Activated CD8-positive, alpha-beta memory T cell treated with anti-CD3 and anti-CD28 coated beads, Interleukin-2, amount 10 ng/mL, durations not matched to agents 7 days and 5 days (primary cell): ENCODE data around the gene SEPTIN12. TPM values are rescaled to one million over a fixed set of nuclear protein-coding genes. Genes with fewer than 3 reads are reported as not detected.

Experiments used
- ATAC-seq: fragments of 150-1000 bp; cut with Tn5 transposase; one replicate; pipeline ENCODE4 v1.10.0; 2021; ENCODE audit warnings: moderate library complexity
- CTCF ChIA-PET: fragments of 350-600 bp; sonication (Branson Sonifier 250); formaldehyde crosslinking; loops from one replicate; lab custom pipeline; 2021; ENCODE audit warnings: antibody characterized with exemption; lab: Charles Lee
- DNase-seq: peaks from one replicate; pipeline ENCODE4 v3.0.0-alpha.2; 2020
- H3K27ac Mint-ChIP-seq: one replicate; pipeline ENCODE4 v1.8.0; 2021; ENCODE audit warnings: mild to moderate bottlenecking, mixed read lengths
- H3K27me3 Mint-ChIP-seq: one replicate; pipeline ENCODE4 v1.8.0; 2021; ENCODE audit warnings: mixed read lengths
- H3K36me3 Mint-ChIP-seq: one replicate; pipeline ENCODE4 v1.8.0; 2021; ENCODE audit warnings: mild to moderate bottlenecking, mixed read lengths
- H3K4me1 Mint-ChIP-seq: one replicate; pipeline ENCODE4 v1.8.0; 2021; ENCODE audit warnings: mixed read lengths
- H3K4me3 Mint-ChIP-seq: one replicate; pipeline ENCODE4 v1.8.0; 2021; ENCODE audit warnings: mild to moderate bottlenecking, moderate library complexity, mixed read lengths
- H3K9me3 Mint-ChIP-seq: one replicate; pipeline ENCODE4 v1.8.0; 2022; ENCODE audit warnings: low read depth, mixed read lengths
- total RNA-seq, 2 experiments: library from RNA; stranded (reverse); gene quantifications; one replicate each; pipeline ENCODE4 v1.2.3, GENCODE V29; 2021

SEPTIN12 gene
- total RNA-seq, 2 experiments from 2014 or later: not detected

DNA sequence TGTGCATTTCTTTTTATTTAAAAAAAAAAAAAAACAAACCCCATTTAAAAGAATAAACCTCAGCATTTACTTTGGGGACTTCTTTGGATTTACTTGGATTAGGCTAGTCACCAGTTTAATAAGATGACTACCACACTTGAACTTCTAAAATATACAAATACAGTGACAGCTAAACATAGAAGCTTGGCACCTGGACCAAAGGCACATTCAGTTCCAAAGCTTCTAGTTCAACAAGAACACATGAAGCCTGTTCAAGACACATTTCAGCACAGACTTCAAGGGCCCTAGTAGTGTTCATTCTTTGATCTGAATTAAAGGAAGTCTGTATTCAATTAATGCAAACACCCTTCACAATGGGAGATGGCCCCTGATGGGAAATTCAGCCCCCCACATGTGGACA, 25.9 kb upstream of the SEPTIN12 start:
- CTCF ChIA-PET: no interaction called here
- no peak overlapping the region for H3K4me3 Mint-ChIP-seq
- no peak for ATAC-seq
- H3K27ac Mint-ChIP-seq: no peak overlapping the region
- H3K27me3 Mint-ChIP-seq: no peaks in the 10 kb centered on the region
- DNase-seq: no peak
- H3K36me3 Mint-ChIP-seq: peaks cover 36% of the 10 kb centered on the region
- H3K4me1 Mint-ChIP-seq: no peaks in the 10 kb centered on the region
- no peaks in the 10 kb centered on the region for H3K9me3 Mint-ChIP-seq

DNA sequence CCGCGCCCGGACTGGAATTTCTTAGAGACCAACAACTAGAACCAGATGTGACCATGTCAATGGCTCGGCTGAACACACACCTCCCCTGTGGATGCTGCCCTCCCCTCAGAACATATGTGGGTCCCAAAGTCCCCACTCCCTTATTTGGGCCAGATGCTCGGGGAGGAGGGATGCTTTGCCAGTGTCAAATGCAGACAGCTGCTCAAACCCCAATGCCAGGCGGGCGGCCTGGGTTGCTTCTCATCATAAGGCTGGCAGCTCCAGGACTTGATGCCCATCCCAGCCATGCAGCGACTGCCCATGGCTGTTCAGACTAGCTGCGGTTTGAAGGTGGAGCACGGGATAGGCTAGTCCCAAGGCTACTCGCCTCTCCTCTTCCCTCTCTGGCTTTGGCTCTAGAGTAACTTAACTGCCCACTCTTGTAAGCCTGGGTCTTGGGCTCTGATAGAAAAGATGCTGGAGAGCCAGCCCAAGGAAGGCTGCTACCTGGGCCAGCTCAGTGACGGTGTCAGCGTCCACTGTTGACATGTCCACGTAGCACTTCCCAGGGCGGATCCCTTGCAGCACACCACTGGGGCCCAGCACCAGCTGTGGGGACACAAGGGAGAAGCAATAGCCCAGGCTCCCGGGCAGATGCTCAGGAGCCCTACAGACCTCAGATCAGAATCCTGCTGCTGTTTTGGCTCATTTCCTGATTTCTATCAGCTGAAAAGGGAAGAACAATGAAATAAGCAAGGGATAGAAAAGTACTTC, 25.3 kb upstream of the SEPTIN12 start:
- Mint-ChIP-seq H3K4me1 (no peaks in the 10 kb centered on the region), H3K27ac (peak overlapping the region; percentile 32), H3K36me3 (peaks cover 33% of the 10 kb centered on the region), H3K4me3 (no peak overlapping the region), H3K27me3 (no peaks in the 10 kb centered on the region), H3K9me3 (no peaks in the 10 kb centered on the region)
- ATAC-seq: no peak
- CTCF ChIA-PET: no interaction called here
- no peak for DNase-seq

DNA sequence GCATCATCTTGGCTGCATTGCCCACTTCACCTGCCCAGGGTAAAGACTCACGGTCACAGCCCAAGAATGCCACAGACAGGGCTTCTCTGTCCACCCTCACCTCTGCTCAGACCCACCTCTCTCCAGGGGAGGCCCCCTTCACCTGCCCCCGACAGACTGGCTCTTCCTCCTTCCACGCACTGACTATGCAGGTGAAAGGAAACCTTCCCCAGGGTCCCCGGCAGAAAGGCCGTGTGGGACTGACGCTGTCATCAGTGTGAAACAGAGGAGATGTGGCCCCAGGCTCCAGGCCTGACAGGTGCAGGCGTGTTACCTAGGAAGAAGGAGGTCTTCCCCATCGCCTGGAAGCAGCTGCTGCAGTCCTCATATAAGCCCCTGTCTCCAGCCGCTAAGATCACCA, 23.6 kb upstream of the SEPTIN12 start:
- Mint-ChIP-seq H3K27ac (no peak overlapping the region), H3K4me1 (no peaks in the 10 kb centered on the region), H3K9me3 (no peaks in the 10 kb centered on the region), H3K36me3 (peaks cover 35% of the 10 kb centered on the region), H3K27me3 (no peaks in the 10 kb centered on the region), H3K4me3 (no peak overlapping the region)
- DNase-seq (no peak), ATAC-seq (no peak)
- CTCF ChIA-PET: interaction anchor here (1.3 kb wide), 1 partner anchor 9 kb away, joined by 6 read pairs; the partner anchor contains the start of gene ROGDI

DNA sequence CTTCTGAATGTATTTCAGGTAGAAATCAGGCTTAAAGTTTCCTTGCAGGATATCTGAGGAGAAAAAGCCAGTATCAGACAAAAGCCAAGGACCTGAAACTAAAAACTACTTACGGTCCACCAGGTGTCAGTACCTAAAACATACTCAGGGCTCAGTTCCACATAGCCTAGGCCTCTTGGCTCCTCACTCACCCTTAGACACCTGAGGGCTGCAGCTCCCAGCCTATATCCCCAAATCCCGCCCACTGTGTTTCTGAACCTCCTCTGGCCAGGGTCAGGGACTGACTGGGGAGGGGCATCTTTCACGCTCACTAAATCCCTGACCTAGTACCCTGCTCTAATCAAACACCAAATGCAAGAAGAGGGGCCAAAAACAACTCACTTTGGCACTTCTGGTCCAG, 23.1 kb upstream of the SEPTIN12 start:
- no peak for DNase-seq
- Mint-ChIP-seq H3K9me3 (no peaks in the 10 kb centered on the region), H3K4me3 (no peak overlapping the region), H3K36me3 (peaks cover 33% of the 10 kb centered on the region), H3K4me1 (no peaks in the 10 kb centered on the region), H3K27me3 (no peaks in the 10 kb centered on the region), H3K27ac (no peak overlapping the region)
- CTCF ChIA-PET: interaction anchor here (0.7 kb wide), 1 partner anchor 46 kb away, joined by 3 read pairs; no protein-coding TSS in a partner anchor
- ATAC-seq: no peak

DNA sequence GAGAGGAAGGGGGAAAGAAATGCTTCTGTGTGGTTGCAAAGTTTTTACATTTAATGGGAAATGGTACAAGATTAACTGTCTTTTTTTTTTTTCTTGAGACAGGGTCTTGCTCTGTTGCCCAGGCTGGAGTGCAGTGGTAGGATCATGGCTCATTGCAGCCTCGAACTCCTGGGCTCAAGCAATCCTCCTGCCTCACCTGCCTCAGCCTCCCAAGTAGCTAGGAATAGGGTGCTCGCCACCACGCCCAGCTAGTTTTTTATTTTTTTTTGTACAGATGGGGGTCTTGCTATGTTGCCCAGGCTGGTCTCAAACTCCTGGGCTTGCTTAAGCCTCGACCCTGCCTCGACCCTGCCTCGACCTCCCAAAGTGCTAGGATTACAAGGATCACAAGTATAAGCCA, 18.1 kb upstream of the SEPTIN12 start:
- Mint-ChIP-seq H3K4me3 (no peak overlapping the region), H3K27me3 (no peaks in the 10 kb centered on the region), H3K36me3 (peaks cover 14% of the 10 kb centered on the region), H3K27ac (no peak overlapping the region), H3K9me3 (no peaks in the 10 kb centered on the region), H3K4me1 (peaks cover 10% of the 10 kb centered on the region)
- CTCF ChIA-PET: no interaction called here
- DNase-seq (no peak), ATAC-seq (no peak)

- DNase-seq (no peak), ATAC-seq (no peak)
- Mint-ChIP-seq H3K4me1 (peaks cover 10% of the 10 kb centered on the region), H3K4me3 (no peak overlapping the region), H3K27me3 (no peaks in the 10 kb centered on the region), H3K36me3 (peaks cover 12% of the 10 kb centered on the region), H3K9me3 (no peaks in the 10 kb centered on the region), H3K27ac (no peak overlapping the region)
- CTCF ChIA-PET: no interaction called here
Measured at GRCh38 chr16:4805231-4805630, 17.1 kb upstream of the SEPTIN12 start.

DNA sequence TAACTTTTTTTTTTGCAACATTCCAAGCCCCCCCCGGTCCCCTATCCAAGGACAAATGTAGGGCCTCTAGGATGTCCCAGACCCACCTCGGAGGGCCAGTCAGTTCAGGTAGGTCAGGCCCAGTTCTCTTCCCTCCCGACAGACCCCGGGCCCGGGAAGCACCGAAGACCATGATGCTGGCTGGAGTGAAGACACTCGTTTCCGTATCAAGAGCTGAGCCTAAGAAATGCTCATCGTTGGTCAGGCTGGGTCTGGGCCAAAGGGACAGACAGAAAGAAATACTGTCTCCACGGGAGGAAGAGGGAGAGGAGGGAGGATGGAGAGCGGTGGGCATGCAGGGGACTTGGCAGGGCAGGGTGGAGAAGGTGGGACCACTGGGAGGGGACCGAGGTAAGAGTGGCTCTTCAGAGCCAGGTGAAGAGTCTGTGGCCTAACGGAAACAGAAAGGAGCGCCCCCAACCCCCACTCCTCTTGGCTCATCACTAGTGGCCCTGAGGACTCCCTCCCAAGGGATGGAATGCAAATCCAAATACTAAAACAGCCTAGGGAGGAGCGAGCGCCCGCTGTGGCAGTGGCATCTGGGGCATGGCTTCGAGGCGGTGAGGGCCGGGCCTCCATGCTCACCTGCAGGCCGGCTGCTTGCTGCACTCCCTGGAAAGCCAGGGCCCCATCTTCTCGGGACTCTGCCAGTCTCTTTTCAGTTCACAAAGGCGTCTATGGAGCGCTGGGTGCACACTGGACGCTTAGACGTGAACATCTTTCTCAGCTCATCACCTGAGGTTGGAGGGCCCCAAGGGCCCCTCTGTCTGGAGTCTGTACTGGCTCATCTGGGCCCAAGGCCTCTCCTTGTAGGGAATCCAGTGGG, 16.0 kb upstream of the SEPTIN12 start:
- no peak overlapping the region for H3K4me3 Mint-ChIP-seq
- CTCF ChIA-PET: interaction anchor here (1.4 kb wide), 1 partner anchor 8 kb away, joined by 6 read pairs; no protein-coding TSS in a partner anchor

DNA sequence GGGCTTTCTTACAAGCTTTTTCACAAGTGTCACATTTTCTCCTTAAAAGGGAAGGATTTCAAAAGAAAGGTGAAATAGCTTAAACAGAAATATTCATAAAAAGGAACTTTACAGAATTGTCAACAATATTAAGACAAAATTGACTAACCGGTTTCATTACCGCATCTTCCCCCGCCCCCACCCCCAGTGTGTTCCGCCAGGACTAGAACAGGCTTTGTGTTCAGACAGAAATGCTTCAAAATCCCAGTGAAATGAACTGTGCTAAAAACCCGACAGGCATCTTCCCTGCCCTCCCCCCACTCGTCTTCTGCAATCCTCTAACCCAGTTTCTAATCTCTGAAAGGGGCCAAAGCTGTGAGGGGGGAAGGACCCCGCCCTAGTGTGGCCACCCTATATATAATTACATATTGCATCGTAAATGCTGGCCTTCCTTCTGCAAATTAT, 15.3 kb upstream of the SEPTIN12 start:
- DNase-seq (no peak), ATAC-seq (no peak)
- Mint-ChIP-seq H3K4me1 (peaks cover 10% of the 10 kb centered on the region), H3K27ac (no peak overlapping the region), H3K9me3 (no peaks in the 10 kb centered on the region), H3K4me3 (peak overlapping the region; percentile 77), H3K36me3 (peaks cover 10% of the 10 kb centered on the region), H3K27me3 (no peaks in the 10 kb centered on the region)
- CTCF ChIA-PET: interaction anchor here (1.0 to 2.7 kb wide), 3 partner anchors 9 to 35 kb away, joined by 3 to 12 read pairs (median 6); no protein-coding TSS in a partner anchor

More for the DNA sequence above, 16.0 kb upstream of the SEPTIN12 start:
- no peak for DNase-seq
- peaks cover 12% of the 10 kb centered on the region for H3K36me3 Mint-ChIP-seq
- H3K27ac Mint-ChIP-seq: no peak overlapping the region
- no peak for ATAC-seq
- peaks cover 10% of the 10 kb centered on the region for H3K4me1 Mint-ChIP-seq
- H3K9me3 Mint-ChIP-seq: no peaks in the 10 kb centered on the region
- no peaks in the 10 kb centered on the region for H3K27me3 Mint-ChIP-seq

- Mint-ChIP-seq H3K27me3 (no peaks in the 10 kb centered on the region), H3K36me3 (peaks cover 10% of the 10 kb centered on the region), H3K4me1 (peaks cover 10% of the 10 kb centered on the region), H3K27ac (peak overlapping the region; percentile 72), H3K4me3 (peak overlapping the region; percentile 77), H3K9me3 (no peaks in the 10 kb centered on the region)
- CTCF ChIA-PET: interaction anchor here (0.8 to 2.7 kb wide), 4 partner anchors 10 to 34 kb away, joined by 3 to 12 read pairs (median 4); no protein-coding TSS in a partner anchor
- DNase-seq (peak; percentile 92), ATAC-seq (peak; percentile 94)
Measured at GRCh38 chr16:4802659-4803287, 14.6 kb upstream of the SEPTIN12 start.

- Mint-ChIP-seq H3K4me1 (peaks cover 10% of the 10 kb centered on the region), H3K27ac (peak within 1 kb of the TSS; percentile 72), H3K4me3 (peak within 1 kb of the TSS; percentile 77), H3K27me3 (no peaks in the 10 kb centered on the region), H3K9me3 (no peaks in the 10 kb centered on the region), H3K36me3 (peaks cover 4% of the 10 kb centered on the region)
- DNase-seq: peak; percentile 85
- ATAC-seq: peak; percentile 59
- CTCF ChIA-PET: interaction anchor here (0.8 to 2.7 kb wide), 5 partner anchors 10 to 154 kb away, joined by 3 to 12 read pairs (median 3); no protein-coding TSS in a partner anchor
Measured at GRCh38 chr16:4801962-4802658, 14.0 kb upstream of the SEPTIN12 start, which contains the start of gene ROGDI. TSS of gene ROGDI (minus strand) at chr16:4802633. CDS start at chr16:4802571, 62 bp downstream.

GRCh38 chr16:4801051-4801961, 13.2 kb upstream of the SEPTIN12 start:
- no peak for ATAC-seq
- H3K36me3 Mint-ChIP-seq: peaks cover 2% of the 10 kb centered on the region
- H3K27ac Mint-ChIP-seq: peak overlapping the region; percentile 57
- peaks cover 10% of the 10 kb centered on the region for H3K4me1 Mint-ChIP-seq
- CTCF ChIA-PET: interaction anchor here (0.5 to 2.7 kb wide), 3 partner anchors 32 to 155 kb away, joined by 3 to 12 read pairs (median 3); no protein-coding TSS in a partner anchor
- H3K9me3 Mint-ChIP-seq: no peaks in the 10 kb centered on the region
- peak overlapping the region; percentile 77 for H3K4me3 Mint-ChIP-seq
- H3K27me3 Mint-ChIP-seq: no peaks in the 10 kb centered on the region
- no peak for DNase-seq
